Mucosa of stomach (tissue), 1 donor: ENCODE data around the gene DPYSL3.

Source experiments
- H3K27me3 ChIP-seq: one replicate; pipeline ENCODE4 v1.7.0; 2013; ENCODE audit warnings: mild to moderate bottlenecking, low read length; ENCODE audit not compliant: control insufficient read depth, insufficient read depth
- H3K36me3 ChIP-seq: one replicate; pipeline ENCODE4 v1.7.0; 2013; ENCODE audit warnings: low read length; ENCODE audit not compliant: control insufficient read depth, insufficient read depth
- H3K4me1 ChIP-seq: one replicate; pipeline ENCODE4 v1.7.0; 2013; ENCODE audit warnings: mild to moderate bottlenecking, low read length; ENCODE audit not compliant: control insufficient read depth, insufficient read depth
- H3K4me3 ChIP-seq: one replicate; pipeline ENCODE4 v1.7.0; 2013; ENCODE audit warnings: low read length
- H3K9ac ChIP-seq: one replicate; pipeline ENCODE4 v1.7.0; 2013; ENCODE audit warnings: mild to moderate bottlenecking, low read length, moderate library complexity
- H3K9me3 ChIP-seq: one replicate; pipeline ENCODE4 v1.7.0; 2013; ENCODE audit warnings: mild to moderate bottlenecking, low read length, moderate library complexity; ENCODE audit not compliant: control insufficient read depth
- donor health status: Pancreatic carcinoma.

DPYSL3 gene

GRCh38 chr5:147464211-147464610 lies 45.7 kb downstream of the DPYSL3 start:
- Histone ChIP-seq H3K27me3 (no peaks in the 10 kb centered on the region), H3K36me3 (no peaks in the 10 kb centered on the region), H3K9ac (no peak overlapping the region)

GRCh38 chr5:147461915-147462314 lies 48.0 kb downstream of the DPYSL3 start:
- H3K9ac ChIP-seq: no peak overlapping the region
- no peaks in the 10 kb centered on the region for H3K9me3 ChIP-seq
- peaks cover 4% of the 10 kb centered on the region for H3K4me1 ChIP-seq
- no peak overlapping the region for H3K4me3 ChIP-seq
- no peaks in the 10 kb centered on the region for H3K36me3 ChIP-seq
- H3K27me3 ChIP-seq: no peaks in the 10 kb centered on the region

More at GRCh38 chr5:147464211-147464610, 45.7 kb downstream of the DPYSL3 start:
- Histone ChIP-seq H3K9me3 (no peaks in the 10 kb centered on the region), H3K4me1 (peaks cover 5% of the 10 kb centered on the region), H3K4me3 (no peak overlapping the region)

DNA sequence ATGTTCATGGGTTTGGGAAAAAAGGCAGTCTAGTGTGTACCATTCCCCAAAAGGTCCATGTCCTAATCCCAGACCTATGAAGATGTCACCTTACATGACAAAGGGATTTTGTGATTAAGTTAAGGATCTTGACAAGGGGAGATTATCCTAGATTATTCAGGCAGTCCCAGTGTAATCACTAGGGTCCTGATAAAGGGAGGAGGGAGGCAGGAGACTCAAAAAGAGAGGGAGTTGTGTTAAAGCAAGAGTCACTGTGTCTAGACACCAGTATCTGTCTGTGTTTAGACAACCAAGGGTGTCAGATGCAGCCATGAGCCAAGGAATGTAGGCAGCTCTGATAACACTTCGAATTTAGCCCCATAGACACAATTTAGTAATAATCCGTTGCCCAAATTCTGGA lies 49.5 kb downstream of the DPYSL3 start:
- Histone ChIP-seq H3K36me3 (no peaks in the 10 kb centered on the region), H3K27me3 (peaks cover 8% of the 10 kb centered on the region), H3K4me1 (no peaks in the 10 kb centered on the region), H3K4me3 (no peak overlapping the region), H3K9me3 (no peaks in the 10 kb centered on the region), H3K9ac (no peak overlapping the region)

GRCh38 chr5:147458581-147458980 lies 51.3 kb downstream of the DPYSL3 start:
- H3K9me3 ChIP-seq: no peaks in the 10 kb centered on the region
- H3K4me1 ChIP-seq: peaks cover 5% of the 10 kb centered on the region
- H3K9ac ChIP-seq: no peak overlapping the region
- H3K4me3 ChIP-seq: no peak overlapping the region
- peaks cover 22% of the 10 kb centered on the region for H3K27me3 ChIP-seq
- H3K36me3 ChIP-seq: no peaks in the 10 kb centered on the region

GRCh38 chr5:147455822-147456450 lies 53.9 kb downstream of the DPYSL3 start:
- Histone ChIP-seq H3K36me3 (no peaks in the 10 kb centered on the region), H3K9me3 (no peaks in the 10 kb centered on the region), H3K9ac (no peak overlapping the region), H3K4me1 (peaks cover 15% of the 10 kb centered on the region), H3K27me3 (peaks cover 43% of the 10 kb centered on the region), H3K4me3 (no peak overlapping the region)

DNA sequence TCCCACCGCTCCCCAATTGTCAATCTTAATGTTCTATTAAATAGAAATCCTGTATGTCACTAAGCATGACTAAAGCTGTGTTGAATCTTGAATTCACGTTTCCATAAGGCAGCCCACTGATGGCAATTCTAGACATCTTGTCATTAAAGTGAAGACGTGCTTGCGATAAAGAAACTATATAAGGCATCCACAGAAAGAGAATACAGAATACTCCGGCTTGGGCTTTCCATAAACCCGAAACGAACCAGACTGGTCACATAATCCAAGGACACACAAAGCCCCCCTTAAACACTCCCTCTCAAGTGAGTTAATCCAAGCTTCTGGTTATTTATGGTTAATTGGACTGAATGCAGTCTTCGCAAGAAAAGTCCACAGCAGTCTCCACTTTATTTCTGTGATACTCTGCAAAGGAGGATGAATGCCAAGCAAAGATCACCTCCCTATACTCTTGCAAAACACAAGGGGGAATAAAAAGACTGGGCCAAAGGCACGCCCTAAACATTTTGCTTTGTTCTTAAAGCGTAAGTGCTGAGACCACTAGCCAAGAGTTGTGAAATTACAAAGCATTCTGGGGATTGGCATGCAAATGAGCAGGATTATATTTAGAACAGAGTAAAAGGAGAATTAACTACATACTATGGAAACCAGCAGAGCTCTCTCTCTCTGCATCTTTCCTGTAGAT lies 54.7 kb downstream of the DPYSL3 start:
- H3K4me1 ChIP-seq: peaks cover 15% of the 10 kb centered on the region
- no peaks in the 10 kb centered on the region for H3K36me3 ChIP-seq
- peaks cover 43% of the 10 kb centered on the region for H3K27me3 ChIP-seq
- H3K9ac ChIP-seq: no peak overlapping the region
- H3K4me3 ChIP-seq: no peak overlapping the region
- no peaks in the 10 kb centered on the region for H3K9me3 ChIP-seq

- Histone ChIP-seq H3K27me3 (peaks cover 43% of the 10 kb centered on the region), H3K4me1 (peaks cover 15% of the 10 kb centered on the region), H3K9ac (peak overlapping the region; percentile 64)
Observed at GRCh38 chr5:147453875-147454814, 55.7 kb downstream of the DPYSL3 start.

GRCh38 chr5:147452165-147452811 lies 57.6 kb downstream of the DPYSL3 start:
- Histone ChIP-seq H3K9me3 (no peaks in the 10 kb centered on the region), H3K36me3 (no peaks in the 10 kb centered on the region), H3K4me3 (peak overlapping the region; percentile 6), H3K4me1 (peaks cover 15% of the 10 kb centered on the region), H3K27me3 (peaks cover 43% of the 10 kb centered on the region), H3K9ac (peak overlapping the region; percentile 64)

More at GRCh38 chr5:147453875-147454814, 55.7 kb downstream of the DPYSL3 start:
- peak overlapping the region; percentile 41 for H3K4me3 ChIP-seq
- H3K9me3 ChIP-seq: no peaks in the 10 kb centered on the region
- H3K36me3 ChIP-seq: no peaks in the 10 kb centered on the region

DNA sequence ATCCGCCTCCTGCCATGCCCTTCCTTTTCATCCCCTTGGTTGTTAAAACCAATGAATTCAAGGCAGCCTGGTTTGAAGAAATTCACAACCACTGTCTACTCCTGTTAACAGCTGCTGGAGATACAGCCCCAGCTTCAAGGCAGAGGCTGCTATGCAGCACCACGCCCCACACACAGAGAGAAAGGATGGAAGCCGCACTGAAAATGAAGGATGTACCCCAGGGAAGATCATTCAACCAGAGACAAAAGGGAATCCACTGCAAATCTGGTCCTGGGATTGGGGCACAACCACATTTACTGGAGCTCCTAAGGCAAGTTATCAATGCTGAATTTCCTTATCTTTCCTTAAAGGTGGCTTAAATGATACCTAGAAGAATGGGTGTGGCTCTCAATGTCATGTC lies 58.7 kb downstream of the DPYSL3 start:
- Histone ChIP-seq H3K36me3 (no peaks in the 10 kb centered on the region), H3K4me3 (no peak overlapping the region), H3K27me3 (peaks cover 41% of the 10 kb centered on the region), H3K9ac (no peak overlapping the region), H3K9me3 (no peaks in the 10 kb centered on the region), H3K4me1 (peaks cover 15% of the 10 kb centered on the region)

- Histone ChIP-seq H3K27me3 (peaks cover 36% of the 10 kb centered on the region), H3K36me3 (no peaks in the 10 kb centered on the region), H3K9ac (no peak overlapping the region), H3K4me3 (no peak overlapping the region), H3K4me1 (peaks cover 15% of the 10 kb centered on the region), H3K9me3 (no peaks in the 10 kb centered on the region)
Observed at GRCh38 chr5:147450606-147451005, 59.3 kb downstream of the DPYSL3 start.

- H3K27me3 ChIP-seq: peaks cover 22% of the 10 kb centered on the region
- no peaks in the 10 kb centered on the region for H3K36me3 ChIP-seq
- H3K4me1 ChIP-seq: peaks cover 10% of the 10 kb centered on the region
- no peak overlapping the region for H3K4me3 ChIP-seq
- no peak overlapping the region for H3K9ac ChIP-seq
- H3K9me3 ChIP-seq: no peaks in the 10 kb centered on the region
Observed at GRCh38 chr5:147448766-147449165, 61.1 kb downstream of the DPYSL3 start.
